DMS53 treated with DMSO at 0.1 percent for 48 hours (cell line): ENCODE results near the gene ADCYAP1R1.

Source experiments
- DNase-seq: peaks from one replicate; lab custom pipeline; 2025; ENCODE audit not compliant: unreplicated experiment; lab: John Stamatoyannopoulos, UW

The ADCYAP1R1 gene

GRCh38 chr7:31051598-31052486, at the start of gene ADCYAP1R1:
Gene ADCYAP1R1 (plus strand): TSS chr7:31052308. CDS start chr7:31063265, 10,957 bp downstream.
- no peak for DNase-seq

- no peak for DNase-seq
Measured at GRCh38 chr7:31003097-31003496, 49.0 kb upstream of the ADCYAP1R1 start.

- DNase-seq = peak; percentile 13
Measured at GRCh38 chr7:31003721-31004120, 48.4 kb upstream of the ADCYAP1R1 start.

GRCh38 chr7:31004393-31004792, 47.7 kb upstream of the ADCYAP1R1 start:
- DNase-seq = no peak

GRCh38 chr7:31006857-31007256, 45.3 kb upstream of the ADCYAP1R1 start:
- DNase-seq = no peak

GRCh38 chr7:31007634-31008033, 44.5 kb upstream of the ADCYAP1R1 start:
- DNase-seq = no peak

- DNase-seq = no peak
Measured at GRCh38 chr7:31014826-31015225, 37.3 kb upstream of the ADCYAP1R1 start.

- no peak for DNase-seq
Measured at GRCh38 chr7:31017032-31017675, 35.0 kb upstream of the ADCYAP1R1 start.

- DNase-seq = no peak
Measured at GRCh38 chr7:31017721-31018120, 34.4 kb upstream of the ADCYAP1R1 start.

GRCh38 chr7:31019509-31019908, 32.6 kb upstream of the ADCYAP1R1 start:
- no peak for DNase-seq

GRCh38 chr7:31020161-31020560, 31.9 kb upstream of the ADCYAP1R1 start:
- DNase-seq = no peak

- no peak for DNase-seq
Measured at GRCh38 chr7:31020652-31021051, 31.5 kb upstream of the ADCYAP1R1 start.

GRCh38 chr7:31022117-31022516, 30.0 kb upstream of the ADCYAP1R1 start:
- DNase-seq = no peak

- DNase-seq = no peak
Measured at GRCh38 chr7:31022726-31023125, 29.4 kb upstream of the ADCYAP1R1 start.

- DNase-seq = no peak
Measured at GRCh38 chr7:31023877-31024276, 28.2 kb upstream of the ADCYAP1R1 start.

GRCh38 chr7:31027161-31027965, 24.7 kb upstream of the ADCYAP1R1 start:
- no peak for DNase-seq

- DNase-seq = no peak
Measured at GRCh38 chr7:31028006-31028405, 24.1 kb upstream of the ADCYAP1R1 start.

GRCh38 chr7:31028417-31028992, 23.6 kb upstream of the ADCYAP1R1 start:
- no peak for DNase-seq

- DNase-seq = no peak
Measured at GRCh38 chr7:31029251-31030042, 22.7 kb upstream of the ADCYAP1R1 start.

GRCh38 chr7:31033674-31034300, 18.3 kb upstream of the ADCYAP1R1 start:
- no peak for DNase-seq
